Uterus (tissue), 4 donors: Measurements from ENCODE around the gene CFAP77. TPM values are rescaled to one million over a fixed set of nuclear protein-coding genes. Genes with fewer than 3 reads are reported as not detected.

ENCODE experiments used
- DNase-seq, 2 donors: peaks; one replicate each; pipeline ENCODE4 v3.0.0-alpha.2; 2019 to 2020
- H3K27ac ChIP-seq, 2 donors: fragments of 200-600 bp; sonication (generic); 1 replicate in 1 of 2; 2 replicates in 1 of 2; pipeline ENCODE4 v1.5.1; 2016 to 2018
- H3K27me3 ChIP-seq, 2 donors: fragments of 200-600 bp; sonication (generic); one replicate each; pipeline ENCODE4 v1.5.1; 2018 to 2019; ENCODE audit warnings: control low read depth in 1 of 2
- H3K36me3 ChIP-seq, 2 donors: fragments of 200-600 bp; sonication (generic); one replicate each; pipeline ENCODE4 v1.5.1; 2019; ENCODE audit warnings: control low read depth in 1 of 2
- H3K4me1 ChIP-seq, 2 donors: fragments of 200-600 bp; sonication (generic); one replicate each; pipeline ENCODE4 v1.5.1; 2018 to 2019; ENCODE audit warnings: control low read depth in 1 of 2
- H3K4me3 ChIP-seq, 2 donors: fragments of 200-600 bp; sonication (generic); 1 replicate in 1 of 2; 2 replicates in 1 of 2; pipeline ENCODE4 v1.5.1; 2018 to 2019; ENCODE audit warnings: mild to moderate bottlenecking in 1 of 2
- H3K9me3 ChIP-seq, 2 donors: fragments of 200-600 bp; sonication (generic); one replicate each; pipeline ENCODE4 v1.5.1; 2019; ENCODE audit warnings: control low read depth in 1 of 2
- POLR2A ChIP-seq, 2 donors: fragments of 450-650 bp; IDR thresholded peaks; one replicate each; pipeline ENCODE4 v1.6.1; 2016; ENCODE audit warnings: antibody characterized with exemption in 2 of 2, mild to moderate bottlenecking in 1 of 2, moderate library complexity in 1 of 2
- intact Hi-C: fragments of 100-400 bp; cut with DNase I; formaldehyde crosslinking; loops from one replicate; pipeline ENCODE4 v1.15.1; 2023; ENCODE audit warnings: low total_unique reads
- total RNA-seq, 4 donors: library from RNA; depleted of rRNA in 3 of 4; stranded (reverse); fragments of >200 nt in 3 of 4; gene quantifications; one replicate each; pipeline versions ENCODE4 v1.1.0 to v1.2.4, GENCODE V29; 2014 to 2023
- TF ChIP-seq, protein P1 (sequence below), 4 experiments: fragments of 200-600 bp in 2 of 4; fragments of 450-650 bp in 2 of 4; sonication (generic) in 2 of 4; IDR thresholded peaks; one replicate each; pipeline ENCODE4 v1.5.1; 2016 to 2019; ENCODE audit warnings: antibody characterized with exemption in 4 of 4, mild to moderate bottlenecking in 2 of 4, moderate library complexity in 1 of 4
- donor health status: DM: yes; HTN: yes; CAD: no.

The CFAP77 gene
- total RNA-seq, 4 donors from 2014 or later, result 1.4 TPM; not detected in 3

DNA sequence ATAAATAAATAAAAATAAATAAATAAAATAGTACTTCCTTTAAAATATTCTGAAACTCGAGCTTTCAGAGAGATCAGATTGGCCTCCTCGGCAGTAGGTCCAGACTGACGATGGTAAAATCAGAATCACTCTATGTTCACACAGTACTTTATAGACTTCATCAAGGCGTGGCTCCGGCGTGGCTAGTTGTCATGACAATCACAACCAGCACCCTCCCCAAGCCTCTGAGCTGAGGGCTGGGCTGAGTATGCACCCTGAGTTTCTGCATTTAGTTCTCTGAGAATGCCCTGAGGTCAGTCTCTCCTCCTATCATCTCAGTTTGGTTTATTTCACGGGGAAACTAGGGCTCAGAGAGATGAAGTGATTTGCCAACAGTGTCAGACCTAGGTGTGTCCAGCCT, 129.1 kb downstream of the CFAP77 start:
- Histone ChIP-seq H3K4me1 (no peaks in the 10 kb centered on the region), H3K36me3 (no peaks in the 10 kb centered on the region), H3K27me3 (no peaks in the 10 kb centered on the region), H3K27ac (no peak overlapping the region), H3K9me3 (peaks cover 0 to 4% of the 10 kb centered on the region in 2 donors), H3K4me3 (no peak overlapping the region)
- TF ChIP-seq, protein P1, sequence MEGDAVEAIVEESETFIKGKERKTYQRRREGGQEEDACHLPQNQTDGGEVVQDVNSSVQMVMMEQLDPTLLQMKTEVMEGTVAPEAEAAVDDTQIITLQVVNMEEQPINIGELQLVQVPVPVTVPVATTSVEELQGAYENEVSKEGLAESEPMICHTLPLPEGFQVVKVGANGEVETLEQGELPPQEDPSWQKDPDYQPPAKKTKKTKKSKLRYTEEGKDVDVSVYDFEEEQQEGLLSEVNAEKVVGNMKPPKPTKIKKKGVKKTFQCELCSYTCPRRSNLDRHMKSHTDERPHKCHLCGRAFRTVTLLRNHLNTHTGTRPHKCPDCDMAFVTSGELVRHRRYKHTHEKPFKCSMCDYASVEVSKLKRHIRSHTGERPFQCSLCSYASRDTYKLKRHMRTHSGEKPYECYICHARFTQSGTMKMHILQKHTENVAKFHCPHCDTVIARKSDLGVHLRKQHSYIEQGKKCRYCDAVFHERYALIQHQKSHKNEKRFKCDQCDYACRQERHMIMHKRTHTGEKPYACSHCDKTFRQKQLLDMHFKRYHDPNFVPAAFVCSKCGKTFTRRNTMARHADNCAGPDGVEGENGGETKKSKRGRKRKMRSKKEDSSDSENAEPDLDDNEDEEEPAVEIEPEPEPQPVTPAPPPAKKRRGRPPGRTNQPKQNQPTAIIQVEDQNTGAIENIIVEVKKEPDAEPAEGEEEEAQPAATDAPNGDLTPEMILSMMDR (IDR thresholded peaks at IDR 0.05), result no peak
- no peak for TF ChIP-seq POLR2A (IDR thresholded peaks at IDR 0.05)
- intact Hi-C loops, result no loop called here
- DNase-seq, result no peak

DNA sequence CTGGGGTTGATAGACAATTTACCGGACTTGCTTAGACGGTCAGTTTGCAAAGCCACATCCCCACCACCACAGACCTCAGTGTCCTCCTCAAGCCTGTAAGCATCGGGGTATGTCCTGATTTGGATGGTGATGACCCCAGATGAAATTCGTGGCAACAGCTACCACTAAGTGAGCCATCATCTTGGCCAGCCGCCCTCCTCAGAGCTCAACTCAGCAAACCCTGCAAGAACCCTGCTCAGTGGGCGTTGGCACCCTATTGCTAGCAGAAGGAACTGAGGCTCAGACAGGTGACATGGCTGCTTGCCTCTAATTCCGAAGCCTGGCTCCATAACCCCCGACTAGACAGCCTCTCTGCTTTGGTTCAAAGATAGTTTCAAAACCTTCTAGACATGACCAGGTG, 131.0 kb downstream of the CFAP77 start:
- Histone ChIP-seq H3K27ac (no peak overlapping the region), H3K27me3 (no peaks in the 10 kb centered on the region), H3K4me1 (no peaks in the 10 kb centered on the region), H3K4me3 (no peak overlapping the region), H3K9me3 (peaks cover 0 to 4% of the 10 kb centered on the region in 2 donors), H3K36me3 (no peaks in the 10 kb centered on the region)
- intact Hi-C loops, result no loop called here
- DNase-seq, result no peak
- TF ChIP-seq, protein P1 (IDR thresholded peaks at IDR 0.05), result no peak
- TF ChIP-seq POLR2A (IDR thresholded peaks at IDR 0.05), result no peak

DNA sequence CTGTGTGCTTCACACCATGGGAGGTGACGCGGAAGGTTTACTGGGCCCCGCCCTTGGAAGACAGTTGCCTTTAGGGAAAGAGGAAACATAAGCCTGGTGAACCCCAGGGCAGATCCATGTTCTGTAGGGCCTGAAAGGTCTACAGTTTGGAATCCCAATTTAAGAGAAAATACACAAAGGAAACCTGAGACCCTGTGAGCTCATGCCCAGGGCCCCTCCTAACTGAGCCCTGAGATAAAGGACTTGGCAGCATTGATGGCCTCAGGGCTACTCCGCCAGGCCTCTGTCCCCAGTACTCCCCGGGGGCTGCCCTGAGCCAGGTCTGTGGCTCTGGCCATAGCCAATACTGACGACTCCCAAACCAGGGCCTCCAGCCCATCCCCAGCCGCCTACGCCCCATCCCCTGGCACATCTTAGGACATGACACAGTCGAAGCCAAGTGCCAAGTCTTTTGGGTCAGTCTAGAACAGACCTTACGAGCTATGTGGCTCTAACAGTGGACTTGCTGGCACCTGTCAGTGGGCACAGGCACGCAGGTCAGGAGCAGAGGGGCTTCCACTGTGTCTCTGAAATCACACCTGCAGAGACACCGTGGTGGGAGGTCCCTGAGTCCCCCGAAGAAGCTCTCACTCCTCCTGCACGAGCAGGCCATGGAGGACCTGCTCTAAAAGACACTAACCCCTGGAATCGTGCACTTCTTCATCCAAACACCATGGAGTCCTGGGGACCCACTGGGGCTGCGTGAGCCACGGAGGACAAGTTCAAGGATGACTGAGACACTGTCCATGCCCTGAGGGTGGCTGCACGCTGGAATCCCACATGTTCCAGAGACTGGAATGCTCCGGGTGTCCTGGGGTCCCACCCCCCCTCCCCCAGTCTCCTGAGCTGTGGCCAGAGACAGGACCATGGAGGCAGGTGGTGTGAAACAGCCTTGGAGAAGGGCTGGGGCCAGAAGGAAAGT, 132.1 kb downstream of the CFAP77 start:
- TF ChIP-seq POLR2A (IDR thresholded peaks at IDR 0.05), result no peak
- TF ChIP-seq, protein P1 (IDR thresholded peaks at IDR 0.05), result no peak
- intact Hi-C loops, result no loop called here

DNA sequence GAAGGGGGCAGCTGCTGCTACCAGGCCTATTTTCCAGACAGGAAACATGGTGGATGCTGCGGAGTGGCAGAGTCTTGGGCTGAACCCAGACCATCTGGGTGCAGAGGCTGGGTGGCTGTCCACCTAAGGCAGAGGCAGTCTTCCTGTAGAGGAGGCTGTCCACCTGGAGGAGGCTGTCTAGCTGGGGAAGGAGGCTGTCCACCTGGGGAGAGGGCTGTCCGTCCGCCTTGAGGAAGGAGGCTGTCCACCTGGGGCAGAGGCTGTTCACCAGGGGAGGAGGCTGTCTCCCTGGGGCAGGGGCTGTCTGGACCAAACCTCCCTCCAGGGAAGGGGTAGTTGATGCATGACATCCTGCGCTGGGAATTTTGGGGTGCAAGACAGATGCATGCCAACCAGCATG, 133.2 kb downstream of the CFAP77 start:
- Histone ChIP-seq H3K27me3 (no peaks in the 10 kb centered on the region), H3K4me1 (no peaks in the 10 kb centered on the region), H3K36me3 (no peaks in the 10 kb centered on the region), H3K4me3 (no peak overlapping the region), H3K27ac (no peak overlapping the region), H3K9me3 (no peaks in the 10 kb centered on the region)
- intact Hi-C loops, result no loop called here
- TF ChIP-seq POLR2A (IDR thresholded peaks at IDR 0.05), result no peak
- TF ChIP-seq, protein P1 (IDR thresholded peaks at IDR 0.05), result no peak
- DNase-seq, result no peak

More for the DNA sequence above, 132.1 kb downstream of the CFAP77 start:
- Histone ChIP-seq H3K27ac (no peak overlapping the region), H3K36me3 (no peaks in the 10 kb centered on the region), H3K27me3 (no peaks in the 10 kb centered on the region), H3K4me3 (no peak overlapping the region), H3K4me1 (no peaks in the 10 kb centered on the region), H3K9me3 (no peaks in the 10 kb centered on the region)
- no peak for DNase-seq

DNA sequence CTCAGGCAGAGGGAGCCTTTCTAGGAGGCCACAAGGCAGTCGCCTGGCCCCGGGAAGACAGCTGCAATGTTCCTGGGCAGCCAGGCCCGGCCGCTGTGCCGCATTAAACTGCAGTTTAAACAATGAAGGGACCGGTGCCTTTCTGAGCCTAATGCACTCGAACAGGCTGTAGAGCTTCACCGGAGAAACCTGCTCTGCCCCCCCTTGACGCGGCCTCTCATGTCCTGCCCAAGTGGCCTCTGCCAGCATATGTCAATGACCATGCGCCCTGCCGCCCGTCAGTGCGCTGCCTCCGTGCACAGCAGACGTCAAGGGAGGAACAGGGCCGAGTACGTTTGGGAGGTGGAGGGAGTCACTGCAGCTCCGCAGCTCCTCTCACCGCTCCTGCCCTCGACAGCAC, 133.9 kb downstream of the CFAP77 start:
- DNase-seq, result no peak
- no peak overlapping the region for H3K4me3 ChIP-seq
- intact Hi-C loops, result no loop called here
- H3K27me3 ChIP-seq, result no peaks in the 10 kb centered on the region
- no peaks in the 10 kb centered on the region for H3K4me1 ChIP-seq
- no peaks in the 10 kb centered on the region for H3K9me3 ChIP-seq
- no peak for TF ChIP-seq POLR2A (IDR thresholded peaks at IDR 0.05)
- TF ChIP-seq, protein P1 (IDR thresholded peaks at IDR 0.05), result no peak
- H3K36me3 ChIP-seq, result no peaks in the 10 kb centered on the region
- no peak overlapping the region for H3K27ac ChIP-seq
